IMR-90 (cell line): ENCODE measurements around the gene TNFRSF11A. TPM values are rescaled to one million over a fixed set of nuclear protein-coding genes. Genes with fewer than 3 reads are reported as not detected.

Source experiments
- ATAC-seq: fragments of 200-7000 bp; cut with Tn5 transposase; 2 replicates; pipeline ENCODE4 v1.9.1; 2020; ENCODE audit warnings: low read depth, mild to moderate bottlenecking, moderate library complexity
- BruUV-seq: library from RNA; stranded (reverse); fragments of 400-500 nt; replicated peaks from 2 replicates; lab custom pipeline; 2021; lab: Mats Ljungman, UMichigan
- CTCF ChIA-PET: fragments of 300-600 bp; formaldehyde crosslinking; extraction: SDS; loops from one replicate; lab custom pipeline; 2021; ENCODE audit warnings: antibody characterized with exemption; lab: Yijun Ruan, JAX
- POLR2A ChIA-PET: fragments of 300-600 bp; sonication (Branson Sonifier 250); formaldehyde crosslinking; loops from one replicate; lab custom pipeline; 2022; ENCODE audit warnings: antibody characterized with exemption; ENCODE audit not compliant: unreplicated experiment; lab: Charles Lee
- DNase-seq: peaks from one replicate; pipeline ENCODE4 v3.0.0; 2013
- H2AFZ ChIP-seq: replicated peaks from 2 replicates; pipeline ENCODE3; 2013; ENCODE audit warnings: low read length, mild to moderate bottlenecking; ENCODE audit not compliant: poor library complexity
- H2AK5ac ChIP-seq: 2 replicates; pipeline ENCODE4 v1.6.1; 2013; ENCODE audit warnings: low read depth, low read length, inconsistent platforms
- H2AK9ac ChIP-seq: replicated peaks from 2 replicates; pipeline ENCODE3; 2013; ENCODE audit warnings: mild to moderate bottlenecking, low read depth, low read length, moderate library complexity; ENCODE audit not compliant: poor library complexity
- H2BK120ac ChIP-seq: 2 replicates; pipeline ENCODE4 v1.6.1; 2013; ENCODE audit warnings: low read depth, low read length, inconsistent platforms
- H2BK15ac ChIP-seq: 3 replicates; pipeline ENCODE4 v1.6.1; 2013; ENCODE audit warnings: low read depth, low read length, inconsistent platforms
- H2BK20ac ChIP-seq: 2 replicates; pipeline ENCODE4 v1.6.1; 2013; ENCODE audit warnings: low read depth, mild to moderate bottlenecking, inconsistent platforms, low read length, moderate library complexity
- H2BK5ac ChIP-seq: 2 replicates; pipeline ENCODE4 v1.6.1; 2013; ENCODE audit warnings: mild to moderate bottlenecking, low read depth, low read length, inconsistent platforms; ENCODE audit not compliant: poor library complexity, severe bottlenecking
- H3K14ac ChIP-seq: replicated peaks from 2 replicates; pipeline ENCODE4 v1.6.1; 2013; ENCODE audit warnings: low read depth, low read length, inconsistent platforms
- H3K18ac ChIP-seq: 2 replicates; pipeline ENCODE4 v1.6.1; 2013; ENCODE audit warnings: low read depth, low read length, control low read depth
- H3K23ac ChIP-seq: 2 replicates; pipeline ENCODE4 v1.6.1; 2013; ENCODE audit warnings: low read depth, low read length, inconsistent platforms
- H3K27ac ChIP-seq: 2 replicates; pipeline ENCODE4 v1.5.1; 2013; ENCODE audit warnings: mild to moderate bottlenecking, control low read depth, low read length; ENCODE audit not compliant: insufficient read depth
- H3K27me3 ChIP-seq: 2 replicates; pipeline ENCODE4 v1.6.1; 2013; ENCODE audit warnings: low read length; ENCODE audit not compliant: control insufficient read depth, insufficient read depth
- H3K36me3 ChIP-seq: 2 replicates; pipeline ENCODE4 v1.6.1; 2013; ENCODE audit warnings: low read length, mixed read lengths; ENCODE audit not compliant: control insufficient read depth, insufficient read depth
- H3K4ac ChIP-seq: 2 replicates; pipeline ENCODE4 v1.6.1; 2013; ENCODE audit warnings: low read depth, low read length, inconsistent platforms
- H3K4me1 ChIP-seq: 2 replicates; pipeline ENCODE4 v1.6.1; 2013; ENCODE audit warnings: low read length, mixed read lengths; ENCODE audit not compliant: control insufficient read depth, insufficient read depth
- H3K4me2 ChIP-seq: 2 replicates; pipeline ENCODE4 v1.6.1; 2013; ENCODE audit warnings: low read depth, mild to moderate bottlenecking, control low read depth, low read length, moderate library complexity
- H3K4me3 ChIP-seq: 2 replicates; pipeline ENCODE4 v1.5.1; 2013; ENCODE audit warnings: low read depth, mild to moderate bottlenecking, control low read depth, low read length, moderate library complexity; ENCODE audit not compliant: insufficient read depth
- H3K56ac ChIP-seq: 2 replicates; pipeline ENCODE4 v1.6.1; 2013; ENCODE audit warnings: low read length, inconsistent platforms; ENCODE audit not compliant: insufficient read depth; ENCODE audit errors: extremely low read depth
- H3K79me1 ChIP-seq, 2 experiments: 2 replicates each; pipeline ENCODE4 v1.6.1; 2013; ENCODE audit warnings: low read length in 2 of 2, inconsistent platforms in 1 of 2, low read depth in 1 of 2
- H3K9ac ChIP-seq: 2 replicates; pipeline ENCODE4 v1.6.1; 2013; ENCODE audit warnings: low read depth, low read length, control low read depth
- H3K9me1 ChIP-seq: 2 replicates; pipeline ENCODE4 v1.6.1; 2013; ENCODE audit warnings: low read length, inconsistent platforms; ENCODE audit not compliant: insufficient read depth
- H3K9me3 ChIP-seq: 2 replicates; pipeline ENCODE4 v1.6.1; 2013; ENCODE audit warnings: low read length; ENCODE audit not compliant: control insufficient read depth, insufficient read depth
- H4K20me1 ChIP-seq: 2 replicates; pipeline ENCODE4 v1.6.1; 2013; ENCODE audit warnings: low read length, inconsistent platforms; ENCODE audit not compliant: insufficient read depth
- H4K5ac ChIP-seq: 2 replicates; pipeline ENCODE4 v1.6.1; 2013; ENCODE audit warnings: mild to moderate bottlenecking, low read depth, low read length, control low read depth
- H4K8ac ChIP-seq, 2 experiments: 2 replicates each; pipeline ENCODE4 v1.6.1; 2013; ENCODE audit warnings: low read depth in 2 of 2, low read length in 2 of 2, control low read depth in 1 of 2, inconsistent platforms in 1 of 2
- H4K91ac ChIP-seq: 2 replicates; pipeline ENCODE4 v1.6.1; 2013; ENCODE audit warnings: low read depth, low read length, inconsistent platforms; ENCODE audit not compliant: insufficient read depth
- FOS ChIP-seq: fragments of 150-350 bp; IDR thresholded peaks from 2 replicates; pipeline ENCODE4 v1.6.1; 2016; ENCODE audit warnings: low read depth, low read length
- MAFK ChIP-seq: IDR thresholded peaks from 2 replicates; pipeline ENCODE4 v1.6.1; 2012; ENCODE audit warnings: low read depth, low read length, improper control_type of control experiment
- WGBS, 2 experiments: methylation state at CpG; one replicate each; pipeline versions ENCODE4 v1.1.5 to v1.1.7; 2013; ENCODE audit warnings: missing lambda C conversion rate in 2 of 2; ENCODE audit not compliant: insufficient read length in 1 of 2; ENCODE audit errors: extremely low coverage in 2 of 2; 5-methylcytosine and 5-hydroxymethylcytosine counted together
- dilution Hi-C: fragments of 300-500 bp; cut with HindIII; formaldehyde crosslinking; loops from one replicate; pipeline ENCODE4 v1.14.3; 2018; ENCODE audit warnings: low sequenced_read_pairs; ENCODE audit not compliant: unreplicated experiment
- in situ Hi-C: fragments of 300-500 bp; cut with MboI; formaldehyde crosslinking; loops from 3 replicates; pipeline ENCODE4 v1.14.3; 2019; ENCODE audit warnings: low sequenced_read_pairs, inconsistent platforms, mixed read lengths
- intact Hi-C: fragments of 100-400 bp; cut with micrococcal nuclease; formaldehyde crosslinking; loops from 2 replicates; pipeline ENCODE4 v1.10.0; 2022
- polyA plus RNA-seq, 3 experiments: library from polyadenylated mRNA; depleted of rRNA; stranded (reverse); fragments of >200 nt; gene quantifications; 2 replicates each; pipeline ENCODE4 v1.2.3, GENCODE V29; 2012; ENCODE audit warnings: low replicate concordance in 1 of 3
- total RNA-seq: library from RNA; depleted of rRNA; stranded (reverse); fragments of >200 nt; gene quantifications from 2 replicates; pipeline ENCODE4 v1.2.3, GENCODE V29; 2012

The TNFRSF11A gene
- total and polyA plus RNA-seq, 2 of the 4 experiments (the other 2 are of a cell fraction): under 0.01 TPM; not detected in 1

DNA sequence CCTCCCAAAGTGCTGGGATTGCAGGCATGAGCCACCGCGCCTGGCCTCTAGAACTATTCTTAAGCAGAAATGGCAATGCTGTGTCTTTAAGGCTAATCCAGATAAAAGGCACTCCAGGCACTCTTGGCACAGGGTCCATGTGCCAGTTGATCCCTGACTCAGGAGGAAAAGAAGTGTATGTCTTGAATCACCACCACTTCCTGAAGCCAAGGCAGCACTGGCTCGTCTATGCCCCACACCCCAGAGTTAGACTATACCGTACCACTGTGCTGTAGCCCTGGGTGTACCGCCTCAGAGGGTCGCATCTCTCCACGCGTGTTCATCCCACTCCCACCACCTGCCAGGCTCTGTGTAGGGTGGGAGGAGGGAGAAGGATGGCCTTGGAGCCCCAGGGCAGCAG is 9.0 kb downstream of the TNFRSF11A start:
- no peak for ATAC-seq

More for the DNA sequence above, 9.0 kb downstream of the TNFRSF11A start:
- Histone ChIP-seq H3K4me3 (no peak overlapping the region), H3K18ac (no peak overlapping the region), H3K56ac (no peak overlapping the region), H4K20me1 (peaks cover 3% of the 10 kb centered on the region), H3K9me1 (no peaks in the 10 kb centered on the region), H2AFZ (no peak overlapping the region), H3K36me3 (no peaks in the 10 kb centered on the region), H3K23ac (no peak overlapping the region), H2BK15ac (no peak overlapping the region), H3K4ac (no peak overlapping the region), H3K79me1 (no peaks in the 10 kb centered on the region), H3K4me1 (peaks cover 10% of the 10 kb centered on the region), H4K91ac (no peak overlapping the region), H3K9me3 (no peaks in the 10 kb centered on the region), H2AK5ac (no peak overlapping the region), H3K4me2 (no peak overlapping the region), H4K8ac (no peak overlapping the region), H4K5ac (no peak overlapping the region), H3K9ac (no peak overlapping the region), H2BK20ac (no peak overlapping the region), H2BK5ac (no peak overlapping the region), H3K14ac (no peak overlapping the region), H3K27me3 (peaks cover 41% of the 10 kb centered on the region), H2AK9ac (no peak overlapping the region), H2BK120ac (no peak overlapping the region), H3K27ac (no peak overlapping the region)
- no TSS peak for BruUV-seq
- dilution Hi-C loops (no loop called here), in situ Hi-C loops (no loop called here), intact Hi-C loops (no loop called here)
- DNase-seq: peak; percentile 14
- WGBS, 2 experiments: no CpG with 5 or more reads among the region's 8 CpGs
- POLR2A ChIA-PET: no interaction called here
- CTCF ChIA-PET: no interaction called here
- no peak for TF ChIP-seq MAFK
- no peak for TF ChIP-seq FOS
